GM19193 (cell line): ENCODE measurements around the gene ITPR3.

Experiments used
- POLR2A ChIP-seq: IDR thresholded peaks from 4 replicates; pipeline ENCODE4 v1.6.1; 2011; ENCODE audit not compliant: insufficient read depth, insufficient read length; ENCODE audit errors: extremely low read depth

ITPR3 gene

GRCh38 chr6:33636655-33637054 is 15.5 kb downstream of the ITPR3 start:
- no peak for TF ChIP-seq POLR2A

- no peak for TF ChIP-seq POLR2A
Observed at GRCh38 chr6:33638556-33638955, 17.4 kb downstream of the ITPR3 start.

GRCh38 chr6:33639559-33639958 is 18.4 kb downstream of the ITPR3 start:
- no peak for TF ChIP-seq POLR2A

- no peak for TF ChIP-seq POLR2A
Observed at GRCh38 chr6:33640361-33640760, 19.2 kb downstream of the ITPR3 start.

GRCh38 chr6:33641144-33641543 is 20.0 kb downstream of the ITPR3 start:
- TF ChIP-seq POLR2A, result no peak

GRCh38 chr6:33641602-33642001 is 20.5 kb downstream of the ITPR3 start:
- no peak for TF ChIP-seq POLR2A

- TF ChIP-seq POLR2A, result no peak
Observed at GRCh38 chr6:33642897-33643296, 21.8 kb downstream of the ITPR3 start.

- no peak for TF ChIP-seq POLR2A
Observed at GRCh38 chr6:33651403-33651802, 30.3 kb downstream of the ITPR3 start.

- TF ChIP-seq POLR2A, result no peak
Observed at GRCh38 chr6:33652002-33652401, 30.9 kb downstream of the ITPR3 start.

- TF ChIP-seq POLR2A, result no peak
Observed at GRCh38 chr6:33654831-33655554, 33.9 kb downstream of the ITPR3 start.

- no peak for TF ChIP-seq POLR2A
Observed at GRCh38 chr6:33656844-33657243, 35.7 kb downstream of the ITPR3 start.

- TF ChIP-seq POLR2A, result no peak
Observed at GRCh38 chr6:33658982-33659689, 38.0 kb downstream of the ITPR3 start.

- TF ChIP-seq POLR2A, result no peak
Observed at GRCh38 chr6:33659986-33660385, 38.9 kb downstream of the ITPR3 start.

- no peak for TF ChIP-seq POLR2A
Observed at GRCh38 chr6:33661106-33661838, 40.1 kb downstream of the ITPR3 start.

- TF ChIP-seq POLR2A, result no peak
Observed at GRCh38 chr6:33662318-33662717, 41.2 kb downstream of the ITPR3 start.

- no peak for TF ChIP-seq POLR2A
Observed at GRCh38 chr6:33663028-33663427, 41.9 kb downstream of the ITPR3 start.
